SK-N-SH (cell line): ENCODE measurements around the gene ADAMTS9. TPM values are rescaled to one million over a fixed set of nuclear protein-coding genes. Genes with fewer than 3 reads are reported as not detected.

ENCODE experiments used
- CTCF ChIA-PET: fragments of 300-600, 350-600 bp; formaldehyde crosslinking; extraction: SDS; loops from one replicate; lab custom pipeline; 2021; lab: Yijun Ruan, JAX
- POLR2A ChIA-PET: fragments of 350-600 bp; sonication (Branson Sonifier 250); formaldehyde crosslinking; extraction: SDS; loops from one replicate; lab custom pipeline; 2020; ENCODE audit warnings: antibody characterized with exemption, inconsistent platforms; lab: Yijun Ruan, JAX
- DNase-seq: peaks from one replicate; pipeline ENCODE4 v3.0.0; 2012
- H2AFZ ChIP-seq: fragments of 200-600 bp; sonication (generic); 2 replicates; pipeline ENCODE4 v1.8.1; 2016; ENCODE audit warnings: antibody characterized with exemption, mild to moderate bottlenecking, low read depth
- H3F3A ChIP-seq: fragments of 200-600 bp; sonication (generic); replicated peaks from 2 replicates; pipeline ENCODE3; 2016; ENCODE audit warnings: antibody characterized with exemption, mild to moderate bottlenecking; ENCODE audit not compliant: insufficient read depth
- H3K27ac ChIP-seq, 2 experiments: fragments of 200-500 bp in 1 of 2; fragments of 200-600 bp in 1 of 2; sonication (Bioruptor generic) in 1 of 2; sonication (generic), shearing (Covaris generic) in 1 of 2; 2 replicates each; pipeline versions ENCODE4 v1.5.1 to v1.6.1; 2014 to 2016; ENCODE audit warnings: low read depth in 2 of 2, inconsistent platforms in 1 of 2, low read length in 1 of 2, mild to moderate bottlenecking in 1 of 2, mixed read lengths in 1 of 2
- H3K27me3 ChIP-seq: fragments of 200-600 bp; sonication (generic), shearing (Covaris generic); 2 replicates; pipeline ENCODE4 v1.6.1; 2016; ENCODE audit warnings: mixed run types; ENCODE audit not compliant: insufficient read depth
- H3K36me3 ChIP-seq, 2 experiments: fragments of 200-500 bp in 1 of 2; fragments of 200-600 bp in 1 of 2; sonication (Bioruptor generic) in 1 of 2; sonication (generic) in 1 of 2; replicated peaks in 1 of 2; 2 replicates each; pipeline versions ENCODE3 to v1.5.1; 2014 to 2016; ENCODE audit warnings: low read length in 1 of 2, mild to moderate bottlenecking in 1 of 2; ENCODE audit not compliant: insufficient read depth in 2 of 2, control insufficient read depth in 1 of 2
- H3K4me1 ChIP-seq, 2 experiments: fragments of 200-500 bp in 1 of 2; fragments of 200-600 bp in 1 of 2; sonication (Bioruptor generic) in 1 of 2; sonication (generic), shearing (Covaris generic) in 1 of 2; 2 replicates each; pipeline versions ENCODE4 v1.5.1 to v1.6.1; 2014 to 2016; ENCODE audit warnings: low read depth in 1 of 2, low read length in 1 of 2, mixed run types in 1 of 2; ENCODE audit not compliant: insufficient read depth in 2 of 2, control insufficient read depth in 1 of 2
- H3K4me2 ChIP-seq: fragments of 200-600 bp; sonication (generic), shearing (Covaris generic); 2 replicates; pipeline ENCODE4 v1.6.1; 2017; ENCODE audit warnings: mixed run types
- H3K4me3 ChIP-seq, 2 experiments: fragments of 200-500 bp in 1 of 2; fragments of 200-600 bp in 1 of 2; sonication (Bioruptor generic) in 1 of 2; sonication (generic), shearing (Covaris generic) in 1 of 2; 2 replicates each; pipeline versions ENCODE4 v1.5.1 to v1.8.1; 2014 to 2016; ENCODE audit warnings: low read depth in 2 of 2, inconsistent platforms in 1 of 2, low read length in 1 of 2, mild to moderate bottlenecking in 1 of 2, mixed read lengths in 1 of 2, moderate library complexity in 1 of 2
- H3K79me2 ChIP-seq: fragments of 200-600 bp; sonication (generic); 2 replicates; pipeline ENCODE4 v1.8.1; 2017; ENCODE audit warnings: mild to moderate bottlenecking; ENCODE audit not compliant: insufficient read depth
- H3K9ac ChIP-seq: fragments of 200-600 bp; sonication (generic); 2 replicates; pipeline ENCODE4 v1.6.1; 2017; ENCODE audit warnings: mixed run types
- H3K9me2 ChIP-seq: fragments of 200-600 bp; sonication (generic); 2 replicates; pipeline ENCODE4 v1.6.1; 2017; ENCODE audit warnings: mixed run types
- H3K9me3 ChIP-seq: fragments of 200-600 bp; sonication (generic); 2 replicates; pipeline ENCODE4 v1.6.1; 2017; ENCODE audit warnings: mixed run types, mild to moderate bottlenecking, moderate library complexity
- H4K20me1 ChIP-seq: fragments of 200-600 bp; sonication (generic); 2 replicates; pipeline ENCODE4 v1.6.1; 2017; ENCODE audit warnings: mild to moderate bottlenecking, mixed run types; ENCODE audit not compliant: insufficient read depth
- CHD2 ChIP-seq: fragments of 150-350 bp; IDR thresholded peaks from 2 replicates; pipeline ENCODE4 v1.6.1; 2018; ENCODE audit warnings: low read length; ENCODE audit not compliant: partially characterized antibody
- FOSL2 ChIP-seq: IDR thresholded peaks from 2 replicates; pipeline ENCODE4 v1.4.0; 2012; ENCODE audit warnings: low read depth, mild to moderate bottlenecking, moderate library complexity, borderline replicate concordance
- GABPA ChIP-seq: IDR thresholded peaks from 2 replicates; pipeline ENCODE4 v1.4.0; 2012; ENCODE audit warnings: low read depth, mild to moderate bottlenecking
- GATA2 ChIP-seq: sonication (generic); formaldehyde crosslinking; IDR thresholded peaks from 2 replicates; pipeline ENCODE4 v1.5.0; 2020; ENCODE audit warnings: mild to moderate bottlenecking, missing genetic modification reagents
- IRF3 ChIP-seq: fragments of 150-350 bp; IDR thresholded peaks from 2 replicates; pipeline ENCODE4 v1.6.1; 2016; ENCODE audit warnings: mild to moderate bottlenecking, low read depth, low read length
- JUND ChIP-seq: IDR thresholded peaks from 2 replicates; pipeline ENCODE4 v1.4.0; 2012
- MAX ChIP-seq: IDR thresholded peaks from 2 replicates; pipeline ENCODE4 v1.4.0; 2012; ENCODE audit warnings: low read depth
- MEF2A ChIP-seq: IDR thresholded peaks from 2 replicates; pipeline ENCODE4 v1.4.0; 2012; ENCODE audit warnings: low read depth, borderline replicate concordance
- MXI1 ChIP-seq: IDR thresholded peaks from 2 replicates; pipeline ENCODE4 v1.6.1; 2012; ENCODE audit warnings: mild to moderate bottlenecking, low read depth, low read length, improper control_type of control experiment
- NFIC ChIP-seq: IDR thresholded peaks from 2 replicates; pipeline ENCODE4 v1.4.0; 2012; ENCODE audit warnings: borderline replicate concordance
- PBX3 ChIP-seq: IDR thresholded peaks from 2 replicates; pipeline ENCODE4; 2012
- POLR2AphosphoS5 ChIP-seq: IDR thresholded peaks from 2 replicates; pipeline ENCODE4 v1.6.1; 2012; ENCODE audit warnings: low read depth, low read length
- RAD21 ChIP-seq: IDR thresholded peaks from 2 replicates; pipeline ENCODE4 v1.6.1; 2012; ENCODE audit warnings: mild to moderate bottlenecking, low read length
- RCOR1 ChIP-seq: fragments of 150-350 bp; IDR thresholded peaks from 2 replicates; pipeline ENCODE4 v1.6.1; 2017; ENCODE audit warnings: antibody characterized with exemption, low read length
- REST ChIP-seq: IDR thresholded peaks from 2 replicates; pipeline ENCODE4 v1.6.1; 2012; ENCODE audit warnings: mild to moderate bottlenecking, low read depth, low read length, moderate library complexity
- RFX5 ChIP-seq: IDR thresholded peaks from 2 replicates; pipeline ENCODE4 v1.6.1; 2012; ENCODE audit warnings: mild to moderate bottlenecking, improper control_type of control experiment, low read length
- RXRA ChIP-seq: IDR thresholded peaks from 2 replicates; pipeline ENCODE4 v1.4.0; 2012; ENCODE audit warnings: low read depth, mild to moderate bottlenecking, borderline replicate concordance
- SMC3 ChIP-seq: IDR thresholded peaks from 2 replicates; pipeline ENCODE4 v1.6.1; 2012; ENCODE audit warnings: low read depth, low read length, improper control_type of control experiment
- USF2 ChIP-seq: fragments of 150-350 bp; IDR thresholded peaks from 2 replicates; pipeline ENCODE4 v1.6.1; 2017; ENCODE audit warnings: antibody characterized with exemption, low read length, low read depth, borderline replicate concordance
- YY1 ChIP-seq: IDR thresholded peaks from 2 replicates; pipeline ENCODE4 v1.4.0; 2012; ENCODE audit warnings: low read depth, mild to moderate bottlenecking
- WGBS: methylation state at CpG from one replicate; pipeline ENCODE4 v1.1.6; 2017; ENCODE audit warnings: low lambda C conversion rate; 5-methylcytosine and 5-hydroxymethylcytosine counted together
- polyA plus RNA-seq, 3 experiments: library from polyadenylated mRNA; depleted of rRNA; stranded (reverse); fragments of >200 nt; gene quantifications; 2 replicates each; pipeline ENCODE4 v1.2.3, GENCODE V29; 2012

Gene ADAMTS9
- polyA plus RNA-seq, 1 of the 3 experiments (the other 2 are of a cell fraction), result 4.1 TPM

- no peaks in the 10 kb centered on the region for H3K27me3 ChIP-seq
- H3K9me2 ChIP-seq, result no peaks in the 10 kb centered on the region
- ChIA-PET CTCF (interaction anchor here (0.6 to 1.1 kb wide), 6 partner anchors 8 to 800 kb away, joined by 3 read pairs; no protein-coding TSS in a partner anchor), POLR2A (no interaction called here)
- H3K79me2 ChIP-seq, result no peaks in the 10 kb centered on the region
- no peaks in the 10 kb centered on the region for H3K9me3 ChIP-seq
- WGBS, result 83% methylated on average over 3 of the region's 3 CpGs
- H3K36me3 ChIP-seq, result peaks cover 4 to 63% of the 10 kb centered on the region in 2 experiments
- H3K4me1 ChIP-seq, result peaks cover 0 to 11% of the 10 kb centered on the region in 2 experiments; a peak in 1 of 4 replicates
- H3K4me3 ChIP-seq, result no peak overlapping the region
- TF ChIP-seq RFX5, result no peak
- TF ChIP-seq CHD2, result no peak
- no peak for TF ChIP-seq RAD21
- TF ChIP-seq MAX, result no peak
- TF ChIP-seq GATA2 (CRISPR knock-in tag), result no peak
- TF ChIP-seq IRF3, result no peak
- TF ChIP-seq MEF2A, result no peak
- H3K9ac ChIP-seq, result no peak overlapping the region
- H2AFZ ChIP-seq, result no peak overlapping the region
- no peak for DNase-seq
- H4K20me1 ChIP-seq, result no peaks in the 10 kb centered on the region
- H3K4me2 ChIP-seq, result no peak overlapping the region
- H3K27ac ChIP-seq, result peak overlapping the region in 1 of 2 experiments; percentile 5; a peak in 1 of 4 replicates
- H3F3A ChIP-seq, result no peaks in the 10 kb centered on the region
These were observed 48.8 kb downstream of the ADAMTS9 start for GRCh38 chr3:64638981-64639481.

GRCh38 chr3:64638511-64638910 is 49.3 kb downstream of the ADAMTS9 start:
- Histone ChIP-seq H3K27me3 (no peaks in the 10 kb centered on the region), H3K4me1 (peaks cover 0 to 12% of the 10 kb centered on the region in 2 experiments; a peak in 1 of 4 replicates), H3K27ac (peak overlapping the region in 1 of 2 experiments; percentile 5; a peak in 1 of 4 replicates), H2AFZ (no peak overlapping the region), H4K20me1 (no peaks in the 10 kb centered on the region), H3F3A (no peaks in the 10 kb centered on the region), H3K9me3 (no peaks in the 10 kb centered on the region), H3K36me3 (peaks cover 4 to 67% of the 10 kb centered on the region in 2 experiments), H3K9me2 (no peaks in the 10 kb centered on the region), H3K9ac (no peak overlapping the region), H3K79me2 (no peaks in the 10 kb centered on the region), H3K4me3 (no peak overlapping the region), H3K4me2 (no peak overlapping the region)
- ChIA-PET CTCF (interaction anchor here (0.6 to 1.5 kb wide), 6 partner anchors 9 to 801 kb away, joined by 3 to 5 read pairs (median 3); no protein-coding TSS in a partner anchor), POLR2A (no interaction called here)
- no peak for DNase-seq
- 63% methylated on average over 3 of the region's 3 CpGs for WGBS
- TF ChIP-seq RCOR1 (no peak), YY1 (no peak), SMC3 (no peak), MEF2A (no peak), JUND (no peak), MXI1 (no peak), PBX3 (no peak), POLR2AphosphoS5 (no peak), REST (no peak), IRF3 (no peak), GABPA (no peak), RXRA (no peak), NFIC (no peak), FOSL2 (no peak), USF2 (no peak)
